ENCODE measurements around the gene PRDM16. TPM values are rescaled to one million over a fixed set of nuclear protein-coding genes. Genes with fewer than 3 reads are reported as not detected.

Gene PRDM16
- total RNA-seq, 1 experiment from 2014 or later, result 0.04 TPM

DNA sequence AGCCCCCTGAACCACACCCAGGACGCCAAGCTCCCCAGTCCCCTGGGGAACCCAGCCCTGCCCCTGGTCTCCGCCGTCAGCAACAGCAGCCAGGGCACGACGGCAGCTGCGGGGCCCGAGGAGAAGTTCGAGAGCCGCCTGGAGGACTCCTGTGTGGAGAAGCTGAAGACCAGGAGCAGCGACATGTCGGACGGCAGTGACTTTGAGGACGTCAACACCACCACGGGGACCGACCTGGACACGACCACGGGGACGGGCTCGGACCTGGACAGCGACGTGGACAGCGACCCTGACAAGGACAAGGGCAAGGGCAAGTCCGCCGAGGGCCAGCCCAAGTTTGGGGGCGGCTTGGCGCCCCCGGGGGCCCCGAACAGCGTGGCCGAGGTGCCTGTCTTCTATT lies 342.8 kb downstream of the PRDM16 start:
- H3K27ac ChIP-seq (ENCODE audit: low read length), result no peak overlapping the region
- ChIA-PET CTCF (no interaction called here), POLR2A (ENCODE audit: unreplicated experiment) (no interaction called here)
- no peak overlapping the region for H3K4me2 ChIP-seq (ENCODE audit: low read length)
- H3K4me1 ChIP-seq (ENCODE audit: insufficient read depth, low read length), result no peaks in the 10 kb centered on the region
- H3K4me3 ChIP-seq (ENCODE audit: low read length), result no peak overlapping the region
- H3K9ac ChIP-seq (ENCODE audit: low read length), result no peak overlapping the region
- TF ChIP-seq EZH2phosphoT487 (IDR thresholded peaks at IDR 0.05; ENCODE audit: borderline replicate concordance, low read length) (no peak), EZH2 (IDR thresholded peaks at IDR 0.05; ENCODE audit: low read length, unreplicated experiment) (no peak)
- TF ChIP-seq, protein P1, sequence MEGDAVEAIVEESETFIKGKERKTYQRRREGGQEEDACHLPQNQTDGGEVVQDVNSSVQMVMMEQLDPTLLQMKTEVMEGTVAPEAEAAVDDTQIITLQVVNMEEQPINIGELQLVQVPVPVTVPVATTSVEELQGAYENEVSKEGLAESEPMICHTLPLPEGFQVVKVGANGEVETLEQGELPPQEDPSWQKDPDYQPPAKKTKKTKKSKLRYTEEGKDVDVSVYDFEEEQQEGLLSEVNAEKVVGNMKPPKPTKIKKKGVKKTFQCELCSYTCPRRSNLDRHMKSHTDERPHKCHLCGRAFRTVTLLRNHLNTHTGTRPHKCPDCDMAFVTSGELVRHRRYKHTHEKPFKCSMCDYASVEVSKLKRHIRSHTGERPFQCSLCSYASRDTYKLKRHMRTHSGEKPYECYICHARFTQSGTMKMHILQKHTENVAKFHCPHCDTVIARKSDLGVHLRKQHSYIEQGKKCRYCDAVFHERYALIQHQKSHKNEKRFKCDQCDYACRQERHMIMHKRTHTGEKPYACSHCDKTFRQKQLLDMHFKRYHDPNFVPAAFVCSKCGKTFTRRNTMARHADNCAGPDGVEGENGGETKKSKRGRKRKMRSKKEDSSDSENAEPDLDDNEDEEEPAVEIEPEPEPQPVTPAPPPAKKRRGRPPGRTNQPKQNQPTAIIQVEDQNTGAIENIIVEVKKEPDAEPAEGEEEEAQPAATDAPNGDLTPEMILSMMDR (conservative IDR thresholded peaks at IDR 0.05; ENCODE audit: low read depth, low read length), result no peak
- H3K27me3 ChIP-seq (ENCODE audit: low read length), result peaks cover 85% of the 10 kb centered on the region
- no peaks in the 10 kb centered on the region for H3K9me2 ChIP-seq (replicated peaks; ENCODE audit: low read length)
- no peaks in the 10 kb centered on the region for H3K79me2 ChIP-seq (ENCODE audit: low read length)
- H2AFZ ChIP-seq (ENCODE audit: low read length), result no peak overlapping the region
- no peaks in the 10 kb centered on the region for H3K36me3 ChIP-seq (ENCODE audit: low read depth, low read length)
- no peak for ATAC-seq
- DNase-seq, result no peak
- intact Hi-C loops (cut with micrococcal nuclease), result loop anchor here (5.0 kb wide), 1 partner anchor 345 kb away; the partner anchor contains the start of gene PRDM16
- BruUV-seq (replicated peaks), result no TSS peak
- no peaks in the 10 kb centered on the region for H4K20me1 ChIP-seq (ENCODE audit: low read length)
- no peaks in the 10 kb centered on the region for H3F3A ChIP-seq (ENCODE audit: low read length, unreplicated experiment)
- H3K9me3 ChIP-seq (ENCODE audit: low read length), result no peaks in the 10 kb centered on the region

DNA sequence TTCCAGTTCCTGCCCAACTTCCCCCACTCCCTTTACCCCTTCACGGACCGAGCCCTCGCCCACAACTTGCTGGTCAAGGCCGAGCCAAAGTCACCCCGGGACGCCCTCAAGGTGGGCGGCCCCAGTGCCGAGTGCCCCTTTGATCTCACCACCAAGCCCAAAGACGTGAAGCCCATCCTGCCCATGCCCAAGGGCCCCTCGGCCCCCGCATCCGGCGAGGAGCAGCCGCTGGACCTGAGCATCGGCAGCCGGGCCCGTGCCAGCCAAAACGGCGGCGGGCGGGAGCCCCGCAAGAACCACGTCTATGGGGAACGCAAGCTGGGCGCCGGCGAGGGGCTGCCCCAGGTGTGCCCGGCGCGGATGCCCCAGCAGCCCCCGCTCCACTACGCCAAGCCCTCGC lies 343.4 kb downstream of the PRDM16 start:
- Histone ChIP-seq H3K36me3 (ENCODE audit: low read depth, low read length) (no peaks in the 10 kb centered on the region), H3K9ac (ENCODE audit: low read length) (no peak overlapping the region), H3K4me1 (ENCODE audit: insufficient read depth, low read length) (no peaks in the 10 kb centered on the region), H3F3A (ENCODE audit: low read length, unreplicated experiment) (no peaks in the 10 kb centered on the region), H3K4me2 (ENCODE audit: low read length) (no peak overlapping the region), H3K4me3 (ENCODE audit: low read length) (no peak overlapping the region), H3K79me2 (ENCODE audit: low read length) (no peaks in the 10 kb centered on the region), H3K27me3 (ENCODE audit: low read length) (peaks cover 84% of the 10 kb centered on the region), H3K9me3 (ENCODE audit: low read length) (no peaks in the 10 kb centered on the region), H2AFZ (ENCODE audit: low read length) (no peak overlapping the region), H3K9me2 (replicated peaks; ENCODE audit: low read length) (no peaks in the 10 kb centered on the region), H3K27ac (ENCODE audit: low read length) (no peak overlapping the region), H4K20me1 (ENCODE audit: low read length) (no peaks in the 10 kb centered on the region)
- ChIA-PET POLR2A (ENCODE audit: unreplicated experiment) (no interaction called here), CTCF (no interaction called here)
- intact Hi-C loops (cut with micrococcal nuclease), result loop anchor here (5.0 kb wide), 1 partner anchor 345 kb away; the partner anchor contains the start of gene PRDM16
- no peak for TF ChIP-seq EZH2 (IDR thresholded peaks at IDR 0.05; ENCODE audit: low read length, unreplicated experiment)
- TF ChIP-seq EZH2phosphoT487 (IDR thresholded peaks at IDR 0.05; ENCODE audit: borderline replicate concordance, low read length), result no peak
- TF ChIP-seq, protein P1 (conservative IDR thresholded peaks at IDR 0.05; ENCODE audit: low read depth, low read length), result no peak
- no peak for DNase-seq
- no peak for ATAC-seq
- no TSS peak for BruUV-seq (replicated peaks)

DNA sequence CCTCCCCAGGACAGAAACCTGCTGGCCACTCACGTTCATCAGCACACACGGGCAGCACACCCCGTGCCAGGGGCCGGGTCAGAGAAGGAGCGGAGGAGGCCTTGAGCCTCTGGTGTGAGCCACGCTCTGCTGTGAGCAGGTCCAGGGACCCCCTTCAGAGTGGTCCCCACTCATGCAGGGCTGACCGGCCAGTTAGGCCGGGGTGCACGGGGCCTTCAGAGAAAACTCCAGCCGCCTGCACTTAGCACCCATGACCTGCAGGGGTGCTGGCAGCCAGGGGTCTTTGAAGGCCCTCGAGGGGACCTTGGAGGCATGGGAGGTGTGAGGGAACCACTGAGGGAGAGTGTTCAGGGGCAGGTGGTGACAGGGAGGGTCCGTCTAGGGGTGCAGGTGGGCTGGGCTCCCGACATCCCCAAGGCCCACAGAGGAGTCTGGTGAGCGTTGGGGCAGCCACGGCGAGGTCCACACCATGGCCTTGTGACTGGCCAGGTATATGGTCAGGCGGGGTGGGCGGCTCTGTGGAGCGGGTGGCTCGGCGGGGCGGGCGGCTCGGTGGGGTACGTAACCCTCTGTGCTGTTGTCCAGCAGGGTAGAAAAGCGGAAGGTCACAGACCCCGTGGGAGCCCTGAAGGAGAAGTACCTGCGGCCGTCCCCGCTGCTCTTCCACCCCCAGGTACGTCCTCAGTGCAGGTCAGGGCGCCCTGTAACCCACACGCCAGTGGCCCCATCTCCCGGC lies 345.1 kb downstream of the PRDM16 start:
- POLR2A ChIA-PET (ENCODE audit: unreplicated experiment), result no interaction called here
- intact Hi-C loops (cut with micrococcal nuclease), result loop anchor here (5.0 kb wide), 1 partner anchor 347 kb away; the partner anchor contains the start of gene PRDM16
- CTCF ChIA-PET, result interaction anchor here (0.5 kb wide), 1 partner anchor 11 kb away, joined by 9 read pairs; no protein-coding TSS in a partner anchor

More for the DNA sequence above, 345.1 kb downstream of the PRDM16 start:
- Histone ChIP-seq H3K4me3 (ENCODE audit: low read length) (no peak overlapping the region), H3K4me2 (ENCODE audit: low read length) (no peak overlapping the region), H3K36me3 (ENCODE audit: low read depth, low read length) (no peaks in the 10 kb centered on the region), H3F3A (ENCODE audit: low read length, unreplicated experiment) (no peaks in the 10 kb centered on the region), H3K27me3 (ENCODE audit: low read length) (peaks cover 88% of the 10 kb centered on the region), H3K9ac (ENCODE audit: low read length) (no peak overlapping the region), H3K27ac (ENCODE audit: low read length) (no peak overlapping the region), H3K9me2 (replicated peaks; ENCODE audit: low read length) (no peaks in the 10 kb centered on the region), H3K9me3 (ENCODE audit: low read length) (no peaks in the 10 kb centered on the region), H2AFZ (ENCODE audit: low read length) (no peak overlapping the region), H4K20me1 (ENCODE audit: low read length) (no peaks in the 10 kb centered on the region), H3K79me2 (ENCODE audit: low read length) (no peaks in the 10 kb centered on the region), H3K4me1 (ENCODE audit: insufficient read depth, low read length) (peaks cover 2% of the 10 kb centered on the region; the same call in 1 of the 2 replicates)
- no TSS peak for BruUV-seq (replicated peaks)
- no peak for TF ChIP-seq EZH2 (IDR thresholded peaks at IDR 0.05; ENCODE audit: low read length, unreplicated experiment)
- TF ChIP-seq, protein P1 (conservative IDR thresholded peaks at IDR 0.05; ENCODE audit: low read depth, low read length), result peak; percentile 31; the same call in 1 of the 2 replicates
- no peak for DNase-seq
- ATAC-seq, result no peak
